Activated gamma-delta T cell treated with anti-CD3 and anti-CD28 coated beads, Interleukin-2, amount 50 U/mL, for 16 hours (primary cell): ENCODE data around the gene AFAP1L2.

Experiments used
- DNase-seq: peaks from one replicate; pipeline ENCODE4 v3.0.0-alpha.2; 2020; ENCODE audit warnings: low read depth

Gene AFAP1L2

GRCh38 chr10:114387784-114388183 lies 16.5 kb downstream of the AFAP1L2 start:
- no peak for DNase-seq

GRCh38 chr10:114386452-114386851 lies 17.9 kb downstream of the AFAP1L2 start:
- no peak for DNase-seq

GRCh38 chr10:114385557-114385956 lies 18.7 kb downstream of the AFAP1L2 start:
- DNase-seq = no peak

GRCh38 chr10:114384601-114385000 lies 19.7 kb downstream of the AFAP1L2 start:
- DNase-seq = no peak

GRCh38 chr10:114384181-114384580 lies 20.1 kb downstream of the AFAP1L2 start:
- no peak for DNase-seq

GRCh38 chr10:114380797-114381196 lies 23.5 kb downstream of the AFAP1L2 start:
- DNase-seq = no peak

- DNase-seq = no peak
Observed at GRCh38 chr10:114380060-114380459, 24.2 kb downstream of the AFAP1L2 start.

- no peak for DNase-seq
Observed at GRCh38 chr10:114379631-114380041, 24.7 kb downstream of the AFAP1L2 start.

- no peak for DNase-seq
Observed at GRCh38 chr10:114376523-114376922, 27.8 kb downstream of the AFAP1L2 start.

- DNase-seq = no peak
Observed at GRCh38 chr10:114375047-114375446, 29.3 kb downstream of the AFAP1L2 start.

GRCh38 chr10:114374053-114374791 lies 30.1 kb downstream of the AFAP1L2 start:
- no peak for DNase-seq

GRCh38 chr10:114373631-114374030 lies 30.7 kb downstream of the AFAP1L2 start:
- DNase-seq = no peak

- no peak for DNase-seq
Observed at GRCh38 chr10:114372995-114373394, 31.3 kb downstream of the AFAP1L2 start.

- DNase-seq = no peak
Observed at GRCh38 chr10:114372179-114372578, 32.1 kb downstream of the AFAP1L2 start.

GRCh38 chr10:114370966-114371365 lies 33.3 kb downstream of the AFAP1L2 start:
- DNase-seq = no peak

- DNase-seq = no peak
Observed at GRCh38 chr10:114370199-114370598, 34.1 kb downstream of the AFAP1L2 start.

- no peak for DNase-seq
Observed at GRCh38 chr10:114368057-114368391, 36.3 kb downstream of the AFAP1L2 start.

- DNase-seq = no peak
Observed at GRCh38 chr10:114367351-114368056, 36.8 kb downstream of the AFAP1L2 start.

GRCh38 chr10:114364726-114365125 lies 39.6 kb downstream of the AFAP1L2 start:
- no peak for DNase-seq

GRCh38 chr10:114363745-114364454 lies 40.4 kb downstream of the AFAP1L2 start:
- DNase-seq = no peak

- no peak for DNase-seq
Observed at GRCh38 chr10:114362826-114363355, 41.4 kb downstream of the AFAP1L2 start.

GRCh38 chr10:114359953-114360345 lies 44.4 kb downstream of the AFAP1L2 start:
- DNase-seq = no peak
